Keratinocyte (primary cell): ENCODE results near the gene SMIM10L2A. TPM values are rescaled to one million over a fixed set of nuclear protein-coding genes. Genes with fewer than 3 reads are reported as not detected.

Experiments
- DNase-seq: peaks from one replicate; pipeline ENCODE4 v3.0.0-alpha.2; 2011; ENCODE audit warnings: low read depth, missing footprints, low spot score
- FAIRE-seq: peaks from 2 replicates; lab custom pipeline; 2011; peaks lifted over from hg19 to GRCh38; lab: Jason Lieb, UNC
- H2AFZ ChIP-seq: 2 replicates; pipeline ENCODE4 v1.6.0; 2012; ENCODE audit warnings: low read length, control low read depth, inconsistent platforms; ENCODE audit not compliant: control insufficient read depth
- H3K27ac ChIP-seq: 2 replicates; pipeline ENCODE4 v1.5.1; 2011; ENCODE audit warnings: low read length; ENCODE audit not compliant: control insufficient read depth, insufficient read depth
- H3K27me3 ChIP-seq: 3 replicates; pipeline ENCODE4 v1.6.0; 2011; ENCODE audit warnings: low read length; ENCODE audit not compliant: control insufficient read depth, insufficient read depth; ENCODE audit errors: extremely low read depth
- H3K36me3 ChIP-seq, 2 experiments: 2 replicates in 1 of 2; 3 replicates in 1 of 2; pipeline ENCODE4 v1.5.1; 2011; ENCODE audit warnings: low read length in 2 of 2, mild to moderate bottlenecking in 1 of 2; ENCODE audit not compliant: control insufficient read depth in 2 of 2, insufficient read depth in 2 of 2; ENCODE audit errors: extremely low read depth in 1 of 2
- H3K4me1 ChIP-seq: 3 replicates; pipeline ENCODE4 v1.5.1; 2011; ENCODE audit warnings: low read length; ENCODE audit not compliant: control insufficient read depth, insufficient read depth; ENCODE audit errors: extremely low read depth
- H3K4me2 ChIP-seq: 3 replicates; pipeline ENCODE4 v1.6.0; 2011; ENCODE audit warnings: low read depth, low read length; ENCODE audit not compliant: control insufficient read depth, insufficient read depth; ENCODE audit errors: extremely low read depth
- H3K4me3 ChIP-seq, 3 experiments: fragments of 200-600 bp in 1 of 3; sonication (generic) in 1 of 3; 2 replicates in 2 of 3; 3 replicates in 1 of 3; pipeline ENCODE4 v1.5.1; 2011 to 2016; ENCODE audit warnings: low read length in 3 of 3, mild to moderate bottlenecking in 3 of 3, control low read depth in 2 of 3, inconsistent platforms in 1 of 3, low read depth in 1 of 3, mixed read lengths in 1 of 3, mixed run types in 1 of 3, moderate library complexity in 1 of 3; ENCODE audit not compliant: control insufficient read depth in 2 of 3, insufficient read depth in 2 of 3; ENCODE audit errors: extremely low read depth in 1 of 3
- H3K79me2 ChIP-seq: 2 replicates; pipeline ENCODE4 v1.6.0; 2012; ENCODE audit warnings: low read length; ENCODE audit not compliant: control insufficient read depth, insufficient read depth
- H3K9ac ChIP-seq: 3 replicates; pipeline ENCODE4 v1.6.0; 2011; ENCODE audit warnings: low read length; ENCODE audit not compliant: control insufficient read depth, insufficient read depth; ENCODE audit errors: extremely low read depth
- H3K9me1 ChIP-seq: 3 replicates; pipeline ENCODE4 v1.6.0; 2011; ENCODE audit warnings: low read length; ENCODE audit not compliant: control insufficient read depth, insufficient read depth; ENCODE audit errors: extremely low read depth
- H3K9me3 ChIP-seq: 2 replicates; pipeline ENCODE4 v1.5.1; 2012; ENCODE audit warnings: low read depth, low read length; ENCODE audit not compliant: control insufficient read depth
- H4K20me1 ChIP-seq: 3 replicates; pipeline ENCODE4 v1.6.0; 2011; ENCODE audit warnings: low read length; ENCODE audit not compliant: control insufficient read depth, insufficient read depth; ENCODE audit errors: extremely low read depth
- CTCF ChIP-seq, 3 experiments: IDR thresholded peaks in 1 of 3; conservative IDR thresholded peaks in 1 of 3; optimal IDR thresholded peaks in 1 of 3; 2 replicates in 2 of 3; 3 replicates in 1 of 3; pipeline versions ENCODE3 to v1.5.1; 2011; ENCODE audit warnings: low read length in 3 of 3, mild to moderate bottlenecking in 3 of 3, moderate library complexity in 2 of 3, control low read depth in 1 of 3, inconsistent platforms in 1 of 3; ENCODE audit not compliant: insufficient read depth in 2 of 3; ENCODE audit errors: extremely low read depth in 1 of 3
- EZH2 ChIP-seq: IDR thresholded peaks from one replicate; pipeline ENCODE4 v1.6.1; 2012; ENCODE audit warnings: inconsistent platforms, mild to moderate bottlenecking, low read length, moderate library complexity
- dilution Hi-C: fragments of 300-500 bp; cut with MboI; formaldehyde crosslinking; loops from one replicate; pipeline ENCODE4 v1.7.0; 2020; ENCODE audit warnings: low sequenced_read_pairs; ENCODE audit not compliant: extremely low pct_ligation_motif_present
- polyA plus RNA-seq, 5 experiments: library from polyadenylated mRNA; depleted of rRNA in 3 of 5; stranded (reverse) in 3 of 5; stranded (forward) in 1 of 5; unstranded in 1 of 5; fragments of >200 nt; gene quantifications; 1 replicate in 1 of 5; 2 replicates in 3 of 5; 3 replicates in 1 of 5; pipeline versions ENCODE4 v1.2.1 to v1.2.3, GENCODE V29; 2011 to 2012; ENCODE audit warnings: missing spikeins in 2 of 5, low read depth in 1 of 5, low replicate concordance in 1 of 5

Gene SMIM10L2A
- polyA plus RNA-seq, 1 donor (not counting 4 experiments of a cell fraction or from before 2014, with no cell fraction given) = 0.49 TPM

GRCh38 chrX:135396566-135396965 lies 25.2 kb upstream of the SMIM10L2A start:
- Histone ChIP-seq H3K36me3 (no peaks in the 10 kb centered on the region), H2AFZ (no peak overlapping the region), H3K4me1 (no peaks in the 10 kb centered on the region), H3K4me3 (no peak overlapping the region), H3K27me3 (no peaks in the 10 kb centered on the region), H3K9me1 (no peaks in the 10 kb centered on the region), H4K20me1 (no peaks in the 10 kb centered on the region), H3K79me2 (no peaks in the 10 kb centered on the region), H3K9me3 (no peaks in the 10 kb centered on the region), H3K4me2 (no peak overlapping the region), H3K9ac (no peak overlapping the region), H3K27ac (no peak overlapping the region)
- DNase-seq (no peak), FAIRE-seq (no peak)
- no peak for TF ChIP-seq EZH2
- no peak for TF ChIP-seq CTCF (optimal IDR thresholded peaks at IDR 0.05 in 1 of 3, IDR thresholded peaks at IDR 0.05 in 1 of 3, conservative IDR thresholded peaks at IDR 0.05 in 1 of 3; ENCODE audit: extremely low read depth in 1 of 3, insufficient read depth in 2 of 3, low read length in 3 of 3)
- dilution Hi-C loops = no loop called here

- FAIRE-seq = no peak
- dilution Hi-C loops = no loop called here
Measured at GRCh38 chrX:135397652-135398051, 24.1 kb upstream of the SMIM10L2A start.

More at GRCh38 chrX:135397652-135398051, 24.1 kb upstream of the SMIM10L2A start:
- H4K20me1 ChIP-seq = no peaks in the 10 kb centered on the region
- no peaks in the 10 kb centered on the region for H3K9me3 ChIP-seq
- H3K9me1 ChIP-seq = no peaks in the 10 kb centered on the region
- no peaks in the 10 kb centered on the region for H3K4me1 ChIP-seq
- H3K36me3 ChIP-seq = no peaks in the 10 kb centered on the region
- no peak overlapping the region for H3K4me2 ChIP-seq
- H3K4me3 ChIP-seq = no peak overlapping the region
- H3K27me3 ChIP-seq = no peaks in the 10 kb centered on the region
- DNase-seq = no peak
- H3K27ac ChIP-seq = no peak overlapping the region
- H3K9ac ChIP-seq = no peak overlapping the region
- no peaks in the 10 kb centered on the region for H3K79me2 ChIP-seq
- no peak for TF ChIP-seq EZH2
- no peak for TF ChIP-seq CTCF (optimal IDR thresholded peaks at IDR 0.05 in 1 of 3, IDR thresholded peaks at IDR 0.05 in 1 of 3, conservative IDR thresholded peaks at IDR 0.05 in 1 of 3; ENCODE audit: extremely low read depth in 1 of 3, insufficient read depth in 2 of 3, low read length in 3 of 3)
- H2AFZ ChIP-seq = no peak overlapping the region
